B cell (primary cell): Measurements from ENCODE around the gene NTM.

Experiments
- EZH2 ChIP-seq: IDR thresholded peaks from 2 replicates; pipeline ENCODE4 v1.6.1; 2012; ENCODE audit warnings: borderline replicate concordance, low read depth, mild to moderate bottlenecking, moderate library complexity, low read length; ENCODE audit not compliant: insufficient read depth, poor library complexity, severe bottlenecking
- TF ChIP-seq, protein P1 (sequence below): fragments of 200-600 bp; IDR thresholded peaks from one replicate; pipeline ENCODE4 v1.8.0; 2022; ENCODE audit warnings: antibody characterized with exemption, mild to moderate bottlenecking

DNA sequence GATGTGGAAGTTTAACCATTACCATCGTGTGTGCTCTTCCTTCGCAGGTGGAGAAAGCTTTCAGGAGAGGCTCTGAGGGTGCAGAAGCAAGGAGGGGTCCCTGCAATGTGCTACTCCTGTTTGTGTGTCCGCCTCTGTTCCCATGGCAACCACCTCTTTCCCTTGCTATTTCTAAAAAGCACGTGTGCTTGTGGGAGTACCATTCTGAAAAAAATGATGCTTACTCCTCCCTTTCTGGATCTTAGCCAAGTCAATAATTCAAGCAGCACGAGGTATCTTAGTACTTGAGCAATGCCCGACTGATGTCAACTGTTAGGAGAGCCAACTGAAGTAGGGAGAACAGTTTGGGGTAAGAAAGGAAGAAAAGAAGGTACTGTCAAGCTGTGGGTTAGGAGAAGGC, 628.7 kb downstream of the NTM start:
- TF ChIP-seq, protein P1, sequence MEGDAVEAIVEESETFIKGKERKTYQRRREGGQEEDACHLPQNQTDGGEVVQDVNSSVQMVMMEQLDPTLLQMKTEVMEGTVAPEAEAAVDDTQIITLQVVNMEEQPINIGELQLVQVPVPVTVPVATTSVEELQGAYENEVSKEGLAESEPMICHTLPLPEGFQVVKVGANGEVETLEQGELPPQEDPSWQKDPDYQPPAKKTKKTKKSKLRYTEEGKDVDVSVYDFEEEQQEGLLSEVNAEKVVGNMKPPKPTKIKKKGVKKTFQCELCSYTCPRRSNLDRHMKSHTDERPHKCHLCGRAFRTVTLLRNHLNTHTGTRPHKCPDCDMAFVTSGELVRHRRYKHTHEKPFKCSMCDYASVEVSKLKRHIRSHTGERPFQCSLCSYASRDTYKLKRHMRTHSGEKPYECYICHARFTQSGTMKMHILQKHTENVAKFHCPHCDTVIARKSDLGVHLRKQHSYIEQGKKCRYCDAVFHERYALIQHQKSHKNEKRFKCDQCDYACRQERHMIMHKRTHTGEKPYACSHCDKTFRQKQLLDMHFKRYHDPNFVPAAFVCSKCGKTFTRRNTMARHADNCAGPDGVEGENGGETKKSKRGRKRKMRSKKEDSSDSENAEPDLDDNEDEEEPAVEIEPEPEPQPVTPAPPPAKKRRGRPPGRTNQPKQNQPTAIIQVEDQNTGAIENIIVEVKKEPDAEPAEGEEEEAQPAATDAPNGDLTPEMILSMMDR: no peak
- no peak for TF ChIP-seq EZH2
